ENCODE measurements around the gene MFAP5.

- TF ChIP-seq, protein P1, sequence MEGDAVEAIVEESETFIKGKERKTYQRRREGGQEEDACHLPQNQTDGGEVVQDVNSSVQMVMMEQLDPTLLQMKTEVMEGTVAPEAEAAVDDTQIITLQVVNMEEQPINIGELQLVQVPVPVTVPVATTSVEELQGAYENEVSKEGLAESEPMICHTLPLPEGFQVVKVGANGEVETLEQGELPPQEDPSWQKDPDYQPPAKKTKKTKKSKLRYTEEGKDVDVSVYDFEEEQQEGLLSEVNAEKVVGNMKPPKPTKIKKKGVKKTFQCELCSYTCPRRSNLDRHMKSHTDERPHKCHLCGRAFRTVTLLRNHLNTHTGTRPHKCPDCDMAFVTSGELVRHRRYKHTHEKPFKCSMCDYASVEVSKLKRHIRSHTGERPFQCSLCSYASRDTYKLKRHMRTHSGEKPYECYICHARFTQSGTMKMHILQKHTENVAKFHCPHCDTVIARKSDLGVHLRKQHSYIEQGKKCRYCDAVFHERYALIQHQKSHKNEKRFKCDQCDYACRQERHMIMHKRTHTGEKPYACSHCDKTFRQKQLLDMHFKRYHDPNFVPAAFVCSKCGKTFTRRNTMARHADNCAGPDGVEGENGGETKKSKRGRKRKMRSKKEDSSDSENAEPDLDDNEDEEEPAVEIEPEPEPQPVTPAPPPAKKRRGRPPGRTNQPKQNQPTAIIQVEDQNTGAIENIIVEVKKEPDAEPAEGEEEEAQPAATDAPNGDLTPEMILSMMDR (optimal IDR thresholded peaks at IDR 0.05 in 1 of 3, IDR thresholded peaks at IDR 0.05 in 1 of 3, conservative IDR thresholded peaks at IDR 0.05 in 1 of 3; ENCODE audit: extremely low read depth in 1 of 3, insufficient read depth in 2 of 3, low read length in 3 of 3) = no peak
- TF ChIP-seq EZH2 (IDR thresholded peaks at IDR 0.05; ENCODE audit: low read length) = no peak
These were observed 40.0 kb downstream of the MFAP5 start for GRCh38 chr12:8622646-8623045.

Data from keratinocyte (primary cell).